HG03139 (cell line): ENCODE results near the gene NEDD9.

Source experiments
- ATAC-seq: cut with Tn5 transposase; IDR thresholded peaks from one replicate; pipeline ENCODE4 v1.9.1; 2021; ENCODE audit not compliant: unreplicated experiment

Gene NEDD9

DNA sequence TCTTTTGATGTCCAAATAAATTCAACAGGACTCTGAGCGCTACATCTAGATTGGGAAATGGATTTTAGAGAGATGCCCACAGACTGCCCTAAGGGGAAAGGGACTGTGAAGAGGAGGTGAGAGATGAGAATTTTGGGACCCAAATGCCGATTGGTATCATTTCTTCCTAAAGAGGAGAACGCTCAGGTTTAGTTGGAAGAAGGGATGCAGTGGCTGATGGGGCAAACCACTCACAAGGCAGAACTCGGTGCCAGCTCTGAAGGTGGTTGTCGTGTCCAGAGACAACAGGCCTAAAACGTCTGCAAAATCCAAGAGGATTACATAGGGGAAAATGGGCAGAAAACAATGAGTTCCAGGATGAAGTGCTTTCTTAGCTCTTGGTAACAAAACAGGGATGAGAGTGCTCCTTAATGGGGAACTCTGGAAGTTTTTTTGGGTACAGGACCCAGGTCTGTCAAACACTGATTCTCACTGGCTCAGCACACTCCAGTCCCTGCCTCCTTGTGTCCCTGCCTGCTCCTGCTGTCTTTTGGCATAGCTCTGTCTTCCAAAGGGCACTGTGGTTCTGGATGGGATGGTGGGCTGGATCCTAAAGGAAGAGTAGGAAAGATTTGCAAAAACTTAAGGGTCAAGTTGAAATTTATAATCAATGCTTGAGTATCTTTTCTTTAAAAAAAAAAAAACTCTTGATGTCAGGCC, 29.0 kb downstream of the NEDD9 start:
- no peak for ATAC-seq

- no peak for ATAC-seq
Observed at GRCh38 chr6:11202513-11203305, 29.8 kb downstream of the NEDD9 start.

GRCh38 chr6:11201772-11202512, 30.5 kb downstream of the NEDD9 start:
- ATAC-seq: no peak

DNA sequence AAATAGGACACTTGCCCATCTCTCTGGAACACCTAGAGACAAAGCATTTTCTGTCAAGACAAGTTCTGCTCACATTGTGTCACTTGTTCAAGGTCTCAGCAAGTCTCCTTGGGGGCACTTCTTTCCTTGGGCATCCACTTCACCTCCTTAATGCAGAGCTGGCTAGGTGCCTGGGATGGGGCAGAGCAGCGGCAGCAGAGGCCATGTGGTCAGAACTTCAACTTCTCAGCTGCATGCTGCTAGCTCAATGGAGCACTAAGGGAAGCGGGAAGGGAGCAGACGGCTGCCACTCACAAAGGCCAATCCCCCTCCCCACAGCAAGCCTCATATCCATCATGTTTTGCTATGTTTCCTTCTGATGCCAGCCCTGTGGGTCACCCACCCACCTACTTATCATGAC, 31.5 kb downstream of the NEDD9 start:
- no peak for ATAC-seq

DNA sequence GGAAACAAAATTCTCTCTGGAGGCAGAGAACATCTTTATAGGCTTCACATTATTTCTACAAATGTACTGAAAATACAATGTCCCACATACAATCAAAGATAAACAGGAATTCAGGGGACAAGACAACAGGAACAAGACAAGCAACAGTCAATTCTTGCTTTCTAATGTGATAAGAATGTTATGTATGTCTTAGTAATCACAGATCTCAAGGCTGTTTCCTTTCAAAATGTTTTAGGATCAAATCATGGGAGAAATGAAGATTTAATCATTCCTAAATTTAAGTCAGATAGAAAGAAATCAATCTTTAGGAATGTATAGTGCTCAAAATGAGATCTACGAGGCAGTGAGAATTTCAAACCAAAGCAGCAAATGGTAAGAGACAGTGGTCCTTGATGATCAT, 32.1 kb downstream of the NEDD9 start:
- no peak for ATAC-seq

GRCh38 chr6:11198663-11199603, 33.5 kb downstream of the NEDD9 start:
- peak; percentile 54 for ATAC-seq

- ATAC-seq: no peak
Observed at GRCh38 chr6:11197850-11198249, 34.6 kb downstream of the NEDD9 start.

GRCh38 chr6:11197175-11197536, 35.3 kb downstream of the NEDD9 start:
- ATAC-seq: no peak

DNA sequence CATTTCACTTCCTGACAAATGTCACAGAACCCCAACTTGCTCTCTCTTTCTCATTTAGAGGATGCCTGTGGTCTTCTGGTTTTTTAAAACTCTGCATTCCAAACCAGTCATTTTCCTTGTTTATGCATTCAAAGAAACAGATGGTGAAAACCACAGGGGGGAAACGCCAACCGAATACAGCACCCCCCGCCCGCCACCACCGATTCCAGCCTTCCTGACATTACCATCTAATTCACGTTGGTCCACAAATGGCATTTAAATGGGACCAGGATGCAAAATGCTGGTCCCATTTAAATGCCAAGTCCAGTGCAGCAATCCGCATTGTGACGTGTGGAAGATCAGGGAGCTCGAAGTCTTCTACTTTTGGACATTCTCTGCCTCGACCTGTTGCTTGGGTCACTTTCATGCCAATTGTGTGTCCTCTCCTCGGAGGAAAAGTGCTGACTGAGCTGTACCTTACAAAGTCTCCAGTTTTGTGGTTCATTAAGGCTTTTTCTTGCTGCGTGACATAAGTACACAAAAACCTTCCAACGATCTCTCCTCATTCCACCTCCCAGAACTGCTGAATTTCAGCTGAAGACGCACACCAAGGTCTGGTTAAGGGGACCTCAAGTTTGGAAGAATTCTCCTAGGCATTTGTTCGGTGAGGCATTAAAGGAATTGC, 35.8 kb downstream of the NEDD9 start:
- no peak for ATAC-seq

DNA sequence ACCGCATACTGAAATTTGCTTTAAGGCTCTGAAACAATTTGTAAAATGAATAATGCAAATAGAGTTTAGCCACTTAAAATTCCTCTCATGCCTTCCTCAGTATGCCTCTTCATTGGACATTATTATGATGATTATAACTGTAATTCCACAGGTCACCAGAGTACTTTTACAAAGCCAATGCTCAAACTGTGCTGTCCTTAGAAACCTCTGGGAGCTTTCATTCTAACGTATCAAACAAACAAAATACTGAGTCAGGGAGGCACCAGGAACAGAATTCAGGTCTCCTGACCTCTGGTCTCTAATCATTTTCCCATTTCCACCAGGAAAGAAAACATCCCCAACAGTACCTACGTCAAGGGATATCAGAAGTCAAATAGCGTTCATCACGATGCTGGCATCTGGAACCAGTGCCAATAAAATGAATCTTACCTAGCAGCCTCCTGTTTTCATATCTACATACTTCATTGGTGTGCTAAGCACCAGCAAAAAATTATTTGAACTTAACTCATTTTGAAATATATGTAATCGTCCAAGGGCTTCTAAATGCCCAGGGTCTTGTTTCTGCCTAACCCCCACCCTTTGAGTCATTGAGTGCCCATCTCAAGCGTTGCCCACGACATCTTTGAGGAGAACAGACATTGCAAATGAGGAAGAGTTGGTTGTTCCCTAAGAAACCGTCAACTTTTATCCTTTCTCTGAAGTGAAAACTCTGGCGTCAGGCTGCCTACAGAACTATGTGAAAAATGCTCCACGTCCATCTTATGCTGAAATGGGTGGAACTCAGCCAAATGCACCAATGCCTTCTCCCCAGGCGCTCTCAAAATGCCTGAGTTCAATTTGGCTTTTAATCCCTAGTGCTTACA, 37.9 kb downstream of the NEDD9 start:
- no peak for ATAC-seq

DNA sequence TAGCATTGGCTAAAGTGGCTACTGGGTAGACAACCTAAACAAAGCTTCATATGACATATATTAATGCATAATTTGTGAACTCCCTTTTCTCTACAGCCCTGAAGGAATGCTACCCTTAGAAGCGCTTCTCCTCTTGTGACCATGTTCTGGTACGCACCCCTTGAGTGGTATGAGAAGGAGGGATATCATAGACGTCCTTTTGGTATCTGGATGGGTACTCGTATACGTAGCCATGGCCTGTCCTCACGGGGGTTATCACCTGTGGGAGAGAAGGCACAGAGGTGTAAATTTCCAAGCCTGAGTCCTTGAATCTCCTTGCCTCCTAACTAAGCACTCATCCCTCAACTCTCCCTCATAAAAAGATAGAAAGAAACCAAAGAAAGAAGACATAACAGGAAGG, 39.0 kb downstream of the NEDD9 start:
- ATAC-seq: no peak

DNA sequence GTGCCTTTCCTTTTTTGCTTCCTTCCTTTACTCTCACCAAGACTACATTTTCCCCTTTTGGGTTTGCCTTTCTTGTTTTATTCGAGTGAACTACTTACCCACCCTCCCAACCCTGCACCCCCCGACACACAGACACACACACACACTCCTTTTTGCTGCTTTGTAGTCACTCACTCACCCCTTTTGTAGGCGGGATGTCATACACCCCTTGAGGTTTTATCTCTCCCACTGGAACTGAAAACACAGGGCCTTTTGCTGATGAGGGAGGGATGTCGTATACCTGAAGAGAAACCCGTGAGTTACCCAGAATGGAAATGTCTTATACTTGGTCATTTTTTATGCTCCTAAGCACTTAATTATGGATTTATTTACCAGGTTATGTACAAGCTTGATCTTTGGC, 40.3 kb downstream of the NEDD9 start:
- ATAC-seq: no peak

DNA sequence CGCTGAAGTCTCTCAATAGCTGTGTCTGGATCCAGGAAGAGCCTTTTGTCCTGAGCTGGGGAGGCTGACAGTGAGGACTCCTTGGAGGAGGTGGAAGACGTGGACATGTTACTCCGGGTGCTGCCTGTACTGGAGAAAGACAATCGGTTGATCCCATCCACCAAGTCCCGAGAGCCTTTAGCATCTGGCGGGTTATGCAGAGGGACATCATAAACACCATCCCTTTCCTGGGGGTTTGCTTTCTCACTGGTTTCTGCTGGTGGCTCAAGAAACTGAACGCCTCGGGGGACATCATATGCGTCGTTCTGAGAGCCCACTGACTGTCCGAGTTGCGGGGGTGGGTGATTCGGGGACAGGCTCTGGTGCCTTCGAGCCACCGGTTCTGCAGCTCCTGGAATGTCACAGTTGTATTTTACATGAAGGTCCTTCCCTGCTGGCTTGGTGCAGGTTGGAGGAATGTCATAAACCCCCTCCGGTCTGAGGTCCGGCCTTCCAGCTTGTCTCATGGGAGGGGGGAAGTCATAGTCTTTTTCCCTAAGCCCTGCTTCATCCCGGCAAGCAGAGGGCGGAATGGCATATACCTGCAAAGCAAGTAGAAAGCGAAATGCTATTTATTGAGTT, 41.7 kb downstream of the NEDD9 start:
- ATAC-seq: no peak

GRCh38 chr6:11189865-11190624, 42.4 kb downstream of the NEDD9 start:
- no peak for ATAC-seq

DNA sequence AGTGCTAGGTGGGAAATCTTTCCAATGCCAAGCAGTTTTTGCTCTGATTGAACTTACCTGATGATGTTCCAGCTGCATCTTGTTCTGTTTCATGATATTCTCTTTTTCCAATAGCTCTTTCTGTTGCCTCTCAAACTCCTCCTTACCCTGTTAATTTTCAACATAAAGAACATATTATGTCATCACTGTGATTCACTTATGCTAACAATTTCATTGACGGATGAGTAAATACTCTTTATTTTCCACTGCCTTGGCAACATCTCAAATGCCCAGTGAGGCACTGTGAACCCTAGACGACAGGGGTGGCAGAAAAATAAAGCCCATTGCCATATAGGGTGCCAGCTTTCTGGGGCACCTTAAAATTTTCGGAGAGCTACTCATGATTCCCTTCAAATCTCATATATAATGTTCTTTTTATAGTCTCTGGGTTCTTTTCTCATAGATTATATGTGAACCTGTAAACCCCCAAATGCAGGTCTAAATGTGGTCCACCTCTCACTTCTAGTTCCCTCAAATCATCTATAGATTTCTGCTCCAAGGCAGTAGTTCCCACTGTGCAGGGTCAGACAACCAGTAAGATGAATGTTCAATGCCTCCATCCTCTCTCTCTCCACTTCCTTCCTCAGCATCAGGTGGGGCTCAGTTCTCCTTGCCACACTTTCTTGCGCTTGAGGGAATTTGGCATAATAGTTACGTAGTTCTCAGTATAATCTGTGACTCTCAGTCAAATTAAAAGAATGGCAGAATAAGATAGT, 44.1 kb downstream of the NEDD9 start:
- ATAC-seq: no peak

- no peak for ATAC-seq
Observed at GRCh38 chr6:11187301-11187700, 45.2 kb downstream of the NEDD9 start.

DNA sequence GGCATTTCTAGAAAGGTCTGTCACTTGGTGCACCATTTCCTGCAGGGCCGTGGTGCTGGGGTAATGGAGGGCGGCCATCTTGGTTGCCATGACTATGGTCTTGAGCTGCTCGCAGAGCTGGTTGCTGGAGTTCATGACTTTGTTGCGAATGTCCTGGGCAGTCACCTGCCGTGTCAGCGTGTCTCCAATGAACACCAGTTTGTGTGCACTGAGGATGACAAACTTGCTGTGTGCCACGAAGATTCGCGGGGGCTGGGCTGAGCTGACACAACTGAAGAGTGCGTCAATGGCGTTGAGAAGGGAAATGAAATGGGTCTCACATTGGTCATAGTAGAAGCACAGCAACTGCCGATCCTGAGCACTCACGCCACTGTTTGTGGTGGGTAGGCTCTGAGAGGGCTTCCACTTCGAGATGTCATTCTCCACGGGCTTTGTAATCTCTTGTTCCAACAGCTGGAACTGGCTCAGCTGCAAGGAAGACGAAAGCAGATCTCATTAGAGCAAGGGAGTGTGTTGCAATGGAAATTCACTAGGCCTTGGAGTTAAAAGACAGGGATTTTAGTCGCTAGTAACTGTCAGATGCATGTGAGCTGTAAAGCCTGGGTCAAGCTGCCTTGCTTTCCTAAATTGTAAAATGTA, 47.1 kb downstream of the NEDD9 start:
- ATAC-seq: no peak
